Measurements from ENCODE around the gene SP140L. TPM values are rescaled to one million over a fixed set of nuclear protein-coding genes. Genes with fewer than 3 reads are reported as not detected.
"Not testable (repeated sequence)": the region's sequence is repeated elsewhere in the genome, so short reads cannot be mapped to it uniquely, and the experiment has no call there.

The SP140L gene
- total RNA-seq, 1 donor from 2014 or later = 5.3 TPM

DNA sequence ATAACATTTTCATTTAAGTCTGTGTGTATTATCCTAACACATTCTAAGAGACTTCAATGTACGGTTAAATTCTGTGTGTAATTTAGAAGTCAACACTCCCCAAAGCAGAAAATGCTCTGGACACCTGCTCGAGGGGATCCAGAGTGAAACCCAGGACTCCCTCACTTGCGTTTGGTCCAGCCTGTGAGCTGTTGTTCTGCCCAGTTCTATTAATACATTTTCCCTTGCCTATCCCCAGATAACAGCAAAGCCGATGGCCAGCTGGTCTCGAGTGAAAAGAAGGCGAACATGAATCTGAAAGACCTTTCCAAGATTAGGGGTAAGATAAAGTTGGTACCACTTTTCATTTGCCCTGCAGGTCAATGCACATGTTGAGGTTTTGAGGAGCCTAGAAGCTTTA lies 58.0 kb downstream of the SP140L start:
- ATAC-seq = no peak

DNA sequence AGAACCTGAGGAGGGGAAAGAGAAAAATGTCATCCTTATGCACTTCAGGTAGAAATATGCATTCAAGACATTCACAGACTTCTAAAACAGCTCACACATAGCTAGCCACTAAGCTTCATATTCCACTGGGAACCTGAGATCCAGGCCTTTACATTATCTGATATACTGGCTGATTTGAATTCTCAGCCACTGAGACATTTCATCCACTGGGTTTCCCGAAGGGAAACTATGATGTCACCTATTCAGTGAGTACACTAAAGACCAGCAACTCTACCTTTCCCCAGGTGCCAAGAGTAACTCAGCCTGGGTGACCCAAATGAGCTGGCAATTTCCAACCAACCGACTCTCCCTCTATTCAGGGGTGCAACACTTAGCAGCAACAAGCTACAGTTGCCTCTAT lies 67.3 kb downstream of the SP140L start:
- ATAC-seq = no peak

DNA sequence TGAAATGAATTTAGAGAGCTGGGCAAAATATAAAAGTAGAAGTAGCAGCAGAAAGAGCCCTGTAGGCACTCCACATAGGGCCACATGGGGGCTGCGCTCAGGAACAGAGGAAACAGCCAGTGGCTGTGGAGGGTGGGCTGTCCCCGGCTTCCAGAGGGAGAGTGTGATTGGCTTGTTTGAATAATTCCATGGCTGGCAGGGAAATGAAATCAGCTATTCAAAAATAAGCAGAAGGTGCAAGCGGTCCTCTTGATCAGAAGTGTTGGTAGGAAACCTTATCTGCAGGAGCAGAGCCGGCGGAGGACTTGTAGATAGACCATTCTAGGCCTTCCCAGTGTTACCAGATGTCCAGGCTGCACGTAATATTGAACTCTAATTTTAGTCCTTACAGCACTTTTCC lies 71.7 kb downstream of the SP140L start:
- not testable (repeated sequence) for ATAC-seq

DNA sequence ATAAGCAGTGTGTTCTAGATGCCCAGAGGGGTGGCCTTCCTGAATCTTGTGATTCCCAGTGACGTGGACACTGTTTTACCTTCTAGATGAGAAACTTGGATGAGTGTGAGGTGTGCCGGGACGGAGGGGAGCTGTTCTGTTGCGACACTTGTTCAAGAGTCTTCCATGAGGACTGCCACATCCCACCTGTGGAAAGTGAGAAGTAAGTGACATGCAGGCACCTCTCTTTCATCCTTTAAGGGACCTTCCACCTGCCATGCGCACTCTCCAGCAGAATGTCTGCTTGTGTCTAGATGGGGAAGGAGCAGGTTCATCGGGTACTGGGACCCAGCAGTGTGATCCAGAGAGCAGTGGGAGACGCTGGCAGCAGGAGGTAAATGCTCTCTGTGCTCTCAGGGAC lies 73.0 kb downstream of the SP140L start:
- no peak for ATAC-seq

DNA sequence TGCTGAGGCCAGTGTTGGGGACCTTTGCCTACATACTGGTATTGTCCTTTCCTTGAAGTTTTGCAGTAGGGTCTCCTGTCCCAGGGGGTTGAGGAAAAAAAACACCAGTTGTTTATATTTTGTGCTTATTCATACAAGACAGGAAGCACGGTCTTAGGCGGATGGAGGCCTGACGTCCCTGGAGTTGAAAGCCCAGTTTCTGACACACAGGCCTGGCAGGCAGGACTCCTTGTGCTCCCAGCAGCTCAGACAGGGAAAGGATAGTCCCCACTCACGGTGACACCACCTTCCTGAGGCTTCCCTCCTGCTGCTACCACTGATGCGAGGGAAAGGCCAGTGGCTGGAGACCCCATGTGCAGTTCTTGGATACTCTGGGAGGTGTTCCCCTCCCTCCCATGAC lies 73.5 kb downstream of the SP140L start:
- peak; percentile 10 for ATAC-seq

DNA sequence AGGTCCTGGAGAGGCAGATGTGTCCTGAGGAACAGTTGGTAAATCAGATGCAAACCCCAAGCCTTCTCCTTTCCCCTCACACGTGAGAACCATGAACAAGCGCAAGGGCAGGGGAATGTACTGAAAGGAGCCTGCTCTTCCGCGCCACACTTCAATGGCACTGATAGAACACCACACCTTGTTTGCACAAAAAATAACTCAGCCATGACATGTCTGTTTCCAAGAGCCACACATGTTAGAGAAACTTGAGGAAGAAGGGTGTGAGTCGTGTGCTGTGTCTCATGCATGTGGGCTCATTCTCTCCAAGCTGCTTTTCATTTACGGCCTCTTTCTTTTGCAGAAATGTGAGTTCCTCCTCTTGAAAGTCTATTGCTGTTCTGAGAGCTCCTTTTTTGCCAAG lies 74.0 kb downstream of the SP140L start:
- ATAC-seq = peak; percentile 67

DNA sequence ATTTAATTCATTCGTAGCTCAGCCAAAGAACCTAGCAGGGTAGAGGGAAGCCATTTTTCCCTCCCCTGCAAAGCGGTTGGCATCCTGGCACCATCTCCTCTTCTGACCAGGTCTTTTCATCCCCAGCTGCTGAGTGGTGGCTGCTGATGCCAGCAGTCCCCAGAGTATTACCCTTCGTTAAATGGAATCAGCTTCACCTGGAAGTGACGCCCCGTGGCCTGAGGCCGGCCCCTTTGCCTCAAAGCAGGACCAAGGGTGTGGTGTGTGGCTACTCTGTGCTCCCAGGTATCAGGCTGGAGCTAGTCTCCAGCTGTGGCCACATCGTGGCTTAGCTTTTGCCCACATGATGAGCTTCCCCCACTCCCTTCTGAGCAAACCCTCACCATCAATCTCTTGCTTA lies 76.8 kb downstream of the SP140L start:
- ATAC-seq = no peak

DNA sequence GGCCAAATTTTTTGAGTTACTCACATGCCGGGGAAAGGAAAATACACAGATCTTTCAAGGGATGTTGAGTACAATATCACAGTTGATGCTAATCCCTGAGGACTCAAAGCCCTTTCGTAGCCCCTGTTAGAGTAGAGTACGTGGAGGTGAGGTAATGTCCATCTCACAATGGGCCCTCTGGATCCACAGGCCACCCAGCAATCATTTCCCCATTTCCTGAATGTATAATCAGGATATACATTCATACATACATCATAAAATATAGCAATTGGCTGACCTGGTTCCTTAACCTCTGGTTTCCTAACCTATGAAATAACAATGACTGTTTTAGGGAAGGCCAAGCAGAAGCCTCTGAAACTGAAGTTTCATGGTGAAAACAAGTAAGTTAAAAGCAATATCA lies 78.8 kb downstream of the SP140L start:
- no peak for ATAC-seq

DNA sequence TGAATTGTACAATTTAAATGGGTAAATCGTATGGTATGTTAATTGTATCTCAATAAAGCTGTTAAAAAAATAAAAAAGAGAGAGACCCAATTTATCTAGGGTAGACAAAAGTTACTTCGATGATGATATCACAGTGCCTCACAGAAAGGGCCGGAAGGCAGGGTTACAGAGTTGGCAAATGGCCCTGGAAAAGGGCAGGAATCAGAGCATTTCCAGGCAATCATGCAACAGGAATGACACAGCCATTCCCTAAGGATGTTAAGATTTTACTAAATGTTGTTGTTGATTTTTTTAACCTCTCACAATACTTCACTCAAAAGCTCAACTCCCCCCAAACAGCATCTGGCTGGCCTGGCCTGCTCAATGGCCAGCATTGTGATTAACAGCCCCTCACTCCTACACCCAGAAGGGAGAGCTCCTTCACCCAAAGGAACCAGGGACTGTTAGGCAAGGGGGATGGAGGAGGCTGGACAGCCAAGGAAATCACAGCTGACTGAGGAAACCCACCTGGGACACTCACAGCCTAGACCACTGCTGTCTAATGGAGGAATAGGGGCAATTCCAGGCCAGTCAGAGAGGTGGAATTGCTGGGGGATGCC lies 81.3 kb downstream of the SP140L start:
- no peak for ATAC-seq

DNA sequence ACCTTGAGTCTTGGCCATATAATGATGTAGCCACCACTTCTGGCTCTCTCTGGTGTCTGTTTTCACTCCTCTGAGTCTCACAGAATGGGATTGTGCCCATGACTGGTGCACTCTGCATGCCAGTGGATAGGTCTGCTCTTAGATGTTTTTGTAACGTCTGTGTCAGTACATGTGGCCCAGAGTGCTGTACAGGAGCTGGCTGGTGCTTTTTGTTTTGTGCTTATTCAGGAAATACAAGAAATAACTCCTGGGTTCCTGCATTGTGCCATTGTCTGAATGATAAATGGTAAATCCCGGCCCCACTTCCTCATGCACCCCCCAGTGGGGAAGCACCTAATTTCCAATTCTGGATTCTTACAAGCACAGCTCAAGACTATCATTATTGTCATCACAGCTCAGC lies 82.3 kb downstream of the SP140L start:
- ATAC-seq = peak; percentile 60

DNA sequence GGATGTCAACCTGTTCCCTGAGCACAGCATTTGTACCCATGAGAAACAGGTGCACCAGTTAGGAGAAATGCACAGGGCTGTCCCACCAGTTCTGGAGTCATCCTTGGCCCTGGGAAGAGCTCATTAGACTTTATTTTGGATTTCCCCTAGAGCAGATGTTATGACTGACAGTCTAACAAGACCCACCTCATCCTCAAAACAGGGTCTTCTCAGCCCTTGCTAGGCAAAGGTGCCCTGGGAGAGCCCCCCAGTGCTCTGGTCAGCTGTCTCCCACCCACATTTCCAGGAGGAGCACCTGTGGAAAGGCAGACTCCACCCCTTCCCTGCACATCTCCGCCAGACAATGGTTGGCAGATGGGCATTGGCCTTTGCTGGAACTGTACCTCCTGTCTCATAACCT lies 83.3 kb downstream of the SP140L start:
- ATAC-seq = no peak

DNA sequence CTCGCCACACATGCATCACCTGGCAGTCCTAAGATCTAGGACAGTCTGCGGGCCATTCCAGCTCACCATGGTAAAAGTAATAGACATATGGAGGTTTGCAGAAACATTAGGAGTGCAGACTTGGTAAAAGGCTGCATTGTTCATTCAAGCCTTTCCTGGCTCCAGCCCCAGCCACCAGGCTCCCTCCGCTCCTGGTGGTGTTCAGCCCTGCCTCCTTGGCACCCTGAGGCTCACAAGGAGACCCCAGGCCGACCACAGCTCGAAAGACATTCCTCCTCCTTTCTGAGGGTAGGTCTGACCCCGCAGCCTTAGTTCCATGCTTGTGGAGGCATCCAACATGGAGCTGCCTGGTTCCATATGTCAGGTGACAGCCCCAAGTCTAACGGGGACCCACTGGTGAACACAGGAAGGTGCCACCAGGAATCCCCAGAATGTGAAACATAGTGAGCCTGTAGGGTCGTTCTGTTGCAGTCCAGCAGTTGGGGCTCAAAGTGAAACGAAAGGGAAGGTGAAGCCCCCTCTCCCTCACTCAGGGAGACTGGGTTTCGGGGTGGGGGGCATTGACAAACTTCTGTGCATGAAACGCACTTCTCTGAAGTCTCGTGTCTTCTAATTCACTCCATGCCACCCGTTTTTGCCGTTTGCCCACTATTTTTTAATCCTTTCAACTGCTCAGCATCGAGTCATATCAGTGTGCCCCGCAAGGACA lies 84.0 kb downstream of the SP140L start:
- no peak for ATAC-seq

DNA sequence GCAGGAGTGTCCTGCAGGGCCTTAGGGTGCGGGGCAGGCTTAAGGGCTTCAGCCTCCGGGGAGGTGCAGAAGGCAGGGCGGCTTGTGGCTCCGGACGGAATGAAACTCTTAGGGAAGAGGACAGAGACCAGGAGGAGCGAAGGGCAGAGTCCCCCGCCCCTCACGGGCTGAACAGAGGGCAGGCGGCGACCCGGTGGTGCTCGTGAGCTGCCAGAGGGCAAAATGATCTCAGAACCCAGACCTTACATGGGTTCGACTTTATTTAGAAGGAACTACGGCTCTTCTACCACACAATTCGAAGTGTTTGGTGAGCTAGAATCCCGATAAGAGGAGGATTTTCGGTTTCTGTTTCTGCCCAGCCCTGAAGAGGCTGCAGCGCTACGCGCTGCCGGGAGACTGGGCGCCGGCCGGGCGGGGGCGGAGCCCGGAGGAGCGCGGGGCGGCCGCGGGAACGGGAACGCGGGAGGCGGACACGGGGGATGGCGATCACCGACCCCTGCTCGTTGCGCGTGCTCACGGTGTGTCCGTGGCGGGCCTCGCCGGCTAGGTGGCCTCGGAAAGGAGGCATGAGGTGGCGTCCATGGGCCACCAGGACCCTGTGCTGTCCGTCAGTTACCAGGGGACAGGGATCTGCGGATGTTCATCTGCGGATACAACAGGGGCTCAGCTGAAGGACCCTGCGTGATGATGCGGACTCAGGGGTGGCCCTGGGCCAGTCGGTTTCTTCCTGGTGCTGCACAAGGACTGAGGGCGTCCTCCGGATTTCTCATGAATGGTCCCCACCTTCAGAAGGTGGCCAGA lies 84.8 kb downstream of the SP140L start:
- peak; percentile 69 for ATAC-seq

DNA sequence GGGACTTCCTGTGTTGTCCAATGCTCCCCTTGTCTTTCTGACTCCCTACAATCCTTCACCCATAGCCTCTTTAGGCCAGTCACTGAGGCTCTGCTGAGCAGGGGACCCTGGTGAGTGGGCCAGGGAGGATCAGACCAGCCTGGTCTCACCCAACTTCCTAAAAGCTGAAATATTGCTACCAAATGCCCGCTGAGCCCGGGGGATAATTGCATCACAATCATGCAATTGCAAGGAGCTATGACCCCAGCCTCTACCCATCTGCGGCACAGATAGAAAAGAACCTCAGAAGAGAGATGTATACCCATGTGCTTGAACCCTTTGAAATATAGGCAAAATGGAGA lies 85.3 kb downstream of the SP140L start:
- no peak for ATAC-seq

DNA sequence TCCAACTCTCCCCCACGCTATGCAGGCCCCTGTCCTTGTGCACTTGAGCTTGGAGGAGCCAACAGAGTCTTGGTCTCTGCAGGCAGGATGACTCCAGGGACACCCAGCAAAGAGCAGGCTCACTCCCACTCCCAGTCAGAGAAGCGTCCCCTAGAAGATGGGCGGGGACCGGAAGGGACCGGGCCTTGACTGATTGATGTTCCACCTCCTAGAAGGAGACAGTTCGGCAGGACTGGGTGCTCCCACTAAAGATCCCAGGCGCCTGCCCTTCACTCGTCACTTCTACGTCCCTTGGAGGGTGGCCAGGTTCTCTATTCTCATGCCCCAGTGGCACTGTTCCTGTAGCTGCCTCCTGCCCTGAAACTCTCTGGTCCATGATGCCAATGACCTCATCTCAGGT lies 85.9 kb downstream of the SP140L start:
- no peak for ATAC-seq

DNA sequence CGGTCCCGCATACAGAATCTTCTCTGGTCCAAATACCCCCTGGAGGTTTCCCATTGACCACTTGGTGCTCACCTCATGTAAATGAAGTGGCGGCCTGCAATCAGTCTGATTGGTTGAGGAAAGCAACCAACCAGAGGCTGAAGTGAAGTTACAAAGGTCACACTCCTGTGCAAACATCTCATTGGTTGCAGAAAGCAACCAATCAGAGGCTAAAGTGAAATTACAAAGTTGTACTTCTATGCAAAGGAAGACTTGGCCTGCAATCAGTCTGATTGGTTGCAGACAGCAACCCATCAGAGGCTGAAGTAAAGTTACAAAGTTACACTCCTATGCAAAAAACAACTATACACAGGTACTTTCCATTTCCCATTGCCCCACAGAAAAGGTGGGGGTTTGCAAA lies 86.5 kb downstream of the SP140L start:
- ATAC-seq = no peak

DNA sequence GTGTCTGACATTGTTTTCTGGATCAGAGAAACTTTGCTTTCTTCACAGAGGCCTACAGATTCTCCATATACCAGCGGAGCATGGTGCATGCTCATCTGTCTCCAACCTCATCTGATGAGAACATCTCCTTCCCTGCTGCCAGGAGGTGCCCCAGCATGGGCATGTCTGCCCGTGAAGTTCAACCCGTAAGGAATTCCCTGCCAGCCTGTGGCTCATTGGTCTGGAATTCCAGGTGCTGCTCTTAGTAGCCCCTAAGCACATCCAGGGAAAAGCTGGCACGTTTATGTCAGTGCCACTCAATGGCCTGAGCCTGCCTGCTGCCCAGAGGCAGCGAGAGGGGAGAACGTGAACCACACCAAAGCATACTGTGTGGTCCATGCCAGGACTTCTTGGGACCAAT lies 87.3 kb downstream of the SP140L start:
- no peak for ATAC-seq

DNA sequence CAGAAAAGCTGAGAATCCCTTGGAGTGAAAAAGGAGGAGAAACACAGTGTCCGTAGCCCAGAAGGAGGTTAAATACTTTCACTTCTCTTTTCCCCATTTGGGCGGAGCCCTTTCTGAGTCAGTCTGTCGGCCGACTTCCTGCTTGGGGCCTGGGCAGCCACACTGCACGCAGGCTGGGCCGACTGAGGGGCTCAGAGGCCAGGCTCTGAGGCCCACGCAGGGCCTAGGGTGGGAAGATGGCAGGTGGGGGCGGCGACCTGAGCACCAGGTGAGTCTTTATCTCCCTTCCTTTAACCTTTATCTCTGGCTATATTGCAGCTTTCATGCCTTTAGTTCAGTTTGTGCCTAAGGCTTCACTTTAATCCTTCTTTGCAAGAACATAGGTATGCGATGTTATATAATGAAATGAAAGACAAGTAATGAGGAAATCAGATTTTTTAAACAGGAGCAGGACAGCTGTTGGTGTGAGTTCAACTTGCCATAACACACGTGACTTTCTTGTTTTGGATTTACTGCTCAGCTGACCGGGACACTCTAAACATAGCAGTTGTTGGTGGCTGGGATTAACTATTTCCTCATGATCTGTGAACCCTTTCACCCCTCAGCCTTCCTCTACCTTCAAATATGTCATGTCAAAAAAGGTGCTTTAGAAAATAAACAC lies 89.2 kb downstream of the SP140L start, which contains the start of gene SP100:
SP100 (plus strand) TSS at position 141 of the 661 bp plus-strand sequence; CDS start at position 237, 96 bp downstream.
- ATAC-seq = peak; percentile 86

DNA sequence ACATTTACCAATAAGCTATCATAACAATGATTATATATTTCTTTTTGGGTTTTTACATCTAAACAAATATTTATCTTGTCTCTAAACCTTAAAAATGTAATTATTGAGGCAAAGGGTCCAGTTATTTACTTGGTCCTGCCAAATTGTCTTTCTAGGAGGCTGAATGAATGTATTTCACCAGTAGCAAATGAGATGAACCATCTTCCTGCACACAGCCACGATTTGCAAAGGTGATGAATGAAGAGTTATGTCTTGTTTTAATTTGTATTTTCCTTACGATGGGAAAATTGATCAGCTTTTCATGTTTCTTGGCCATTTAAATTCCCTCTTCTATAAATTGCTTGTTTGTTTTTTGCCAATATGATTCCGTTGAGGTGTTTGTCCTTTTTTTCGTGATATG lies 90.4 kb downstream of the SP140L start:
- ATAC-seq = no peak

DNA sequence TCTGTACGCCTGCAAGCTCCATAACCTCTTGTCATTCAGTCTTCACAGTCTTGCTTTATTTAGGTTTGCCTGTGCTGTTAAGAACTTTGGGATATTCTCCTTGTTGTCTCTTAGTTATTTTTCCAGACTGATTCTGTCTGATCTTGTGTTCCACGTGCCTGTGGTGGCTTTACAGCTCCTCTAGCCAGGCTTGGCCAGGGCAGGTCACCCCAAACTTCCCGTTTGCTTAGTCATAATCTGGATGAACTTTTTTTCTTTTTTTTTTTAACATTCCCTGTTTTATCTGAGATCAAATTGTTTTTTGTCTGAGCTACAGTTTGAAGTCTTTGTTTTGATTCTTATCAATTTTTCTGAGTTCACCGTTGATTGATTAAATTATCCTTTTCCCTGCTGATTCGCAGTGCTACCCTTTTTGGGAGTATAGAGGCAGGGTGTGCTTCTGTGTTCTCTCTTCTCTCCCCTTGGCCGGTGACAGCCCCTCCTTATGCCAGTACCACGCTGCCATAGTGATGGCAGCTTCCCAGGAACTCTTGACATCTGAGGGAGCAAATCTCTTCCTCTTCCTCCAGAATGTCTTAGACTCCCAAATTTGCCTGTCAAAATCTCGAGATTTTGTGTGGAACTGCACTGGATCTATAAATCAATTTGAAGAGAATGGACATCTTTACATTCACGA lies 91.5 kb downstream of the SP140L start:
- no peak for ATAC-seq

DNA sequence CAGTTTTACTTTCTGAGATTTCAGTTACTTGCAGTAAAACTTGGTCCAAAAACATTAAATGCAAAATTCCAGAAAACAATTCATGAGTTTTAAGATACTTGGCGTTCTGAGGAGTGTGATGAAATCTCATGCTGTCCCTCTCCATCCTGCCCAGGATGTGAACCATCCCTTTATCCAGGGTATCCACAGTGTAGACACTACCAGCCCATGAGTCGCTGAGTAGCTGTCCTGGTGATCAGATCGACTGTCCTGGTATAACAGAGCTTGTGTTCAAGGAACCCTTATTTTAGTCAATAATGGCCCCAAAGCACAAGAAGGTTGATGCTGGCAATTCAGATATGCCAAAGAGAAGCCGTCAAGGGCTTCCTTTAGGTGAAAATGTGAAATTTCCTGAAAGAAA lies 92.2 kb downstream of the SP140L start:
- ATAC-seq = no peak

DNA sequence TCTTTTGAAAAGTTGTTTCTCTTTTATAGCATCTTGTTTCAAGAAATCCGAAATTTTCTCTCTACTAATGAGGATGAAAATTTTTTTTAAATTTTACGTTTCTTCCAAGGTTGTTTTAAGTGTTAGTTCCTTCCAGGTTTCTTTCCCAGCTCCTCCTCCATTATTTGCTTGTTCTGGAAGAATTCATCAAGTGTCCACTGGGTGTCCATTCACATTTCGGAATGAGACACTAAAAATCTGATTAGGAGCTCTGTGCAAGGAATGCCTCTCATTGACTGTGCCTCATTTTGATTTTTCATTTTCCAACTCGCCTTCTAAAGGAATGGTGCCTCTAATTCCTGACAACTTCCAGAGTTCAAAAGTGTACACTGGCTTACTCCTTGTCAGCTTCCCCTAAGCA lies 95.2 kb downstream of the SP140L start:
- ATAC-seq = no peak

All from esophagus mucosa (tissue), 1 donor.